GM12801 (cell line): ENCODE measurements around the gene MND1.

Experiments
- TF ChIP-seq, protein P1 (sequence below): IDR thresholded peaks from one replicate; pipeline ENCODE4 v1.5.1; 2011; ENCODE audit warnings: control low read depth; ENCODE audit not compliant: insufficient read length; ENCODE audit errors: extremely low read depth

The MND1 gene

DNA sequence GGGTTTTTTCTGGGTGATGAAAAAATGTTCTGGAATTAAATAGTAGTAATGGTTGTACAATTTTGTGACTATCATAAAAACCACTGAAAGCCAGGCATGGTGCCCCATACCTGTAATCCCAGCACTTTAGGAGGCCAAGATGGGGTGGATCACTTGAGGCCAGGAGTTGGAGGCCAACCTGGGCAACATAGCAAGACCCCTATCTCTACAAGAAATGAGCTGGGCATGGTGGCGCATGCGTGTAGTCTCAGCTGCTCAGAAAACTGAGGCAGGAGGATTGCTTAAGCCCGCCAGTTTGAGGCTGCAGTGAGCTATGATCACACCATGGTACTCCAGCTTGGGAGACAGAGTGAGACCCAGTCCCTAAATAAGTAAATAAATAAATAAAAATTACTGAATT is 63.4 kb downstream of the MND1 start:
- TF ChIP-seq, protein P1, sequence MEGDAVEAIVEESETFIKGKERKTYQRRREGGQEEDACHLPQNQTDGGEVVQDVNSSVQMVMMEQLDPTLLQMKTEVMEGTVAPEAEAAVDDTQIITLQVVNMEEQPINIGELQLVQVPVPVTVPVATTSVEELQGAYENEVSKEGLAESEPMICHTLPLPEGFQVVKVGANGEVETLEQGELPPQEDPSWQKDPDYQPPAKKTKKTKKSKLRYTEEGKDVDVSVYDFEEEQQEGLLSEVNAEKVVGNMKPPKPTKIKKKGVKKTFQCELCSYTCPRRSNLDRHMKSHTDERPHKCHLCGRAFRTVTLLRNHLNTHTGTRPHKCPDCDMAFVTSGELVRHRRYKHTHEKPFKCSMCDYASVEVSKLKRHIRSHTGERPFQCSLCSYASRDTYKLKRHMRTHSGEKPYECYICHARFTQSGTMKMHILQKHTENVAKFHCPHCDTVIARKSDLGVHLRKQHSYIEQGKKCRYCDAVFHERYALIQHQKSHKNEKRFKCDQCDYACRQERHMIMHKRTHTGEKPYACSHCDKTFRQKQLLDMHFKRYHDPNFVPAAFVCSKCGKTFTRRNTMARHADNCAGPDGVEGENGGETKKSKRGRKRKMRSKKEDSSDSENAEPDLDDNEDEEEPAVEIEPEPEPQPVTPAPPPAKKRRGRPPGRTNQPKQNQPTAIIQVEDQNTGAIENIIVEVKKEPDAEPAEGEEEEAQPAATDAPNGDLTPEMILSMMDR = no peak

DNA sequence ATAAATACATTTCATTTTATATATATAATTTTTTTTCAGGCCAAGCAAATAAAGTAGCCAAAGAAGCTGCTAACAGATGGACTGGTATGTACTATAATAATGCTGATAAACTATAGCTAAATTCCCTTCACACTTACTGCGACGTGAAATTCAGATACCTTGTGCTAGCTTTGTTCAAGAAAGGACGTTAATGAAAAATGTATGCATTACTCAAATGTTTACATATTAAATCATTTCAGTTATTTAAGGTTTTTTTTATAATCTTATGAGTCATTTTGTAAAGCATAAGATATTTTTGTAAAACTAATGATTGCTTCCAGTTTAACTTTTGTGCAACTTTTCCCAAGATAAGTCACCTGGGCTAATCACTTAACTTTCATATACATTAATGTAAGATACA is 64.4 kb downstream of the MND1 start:
- TF ChIP-seq, protein P1 = no peak

DNA sequence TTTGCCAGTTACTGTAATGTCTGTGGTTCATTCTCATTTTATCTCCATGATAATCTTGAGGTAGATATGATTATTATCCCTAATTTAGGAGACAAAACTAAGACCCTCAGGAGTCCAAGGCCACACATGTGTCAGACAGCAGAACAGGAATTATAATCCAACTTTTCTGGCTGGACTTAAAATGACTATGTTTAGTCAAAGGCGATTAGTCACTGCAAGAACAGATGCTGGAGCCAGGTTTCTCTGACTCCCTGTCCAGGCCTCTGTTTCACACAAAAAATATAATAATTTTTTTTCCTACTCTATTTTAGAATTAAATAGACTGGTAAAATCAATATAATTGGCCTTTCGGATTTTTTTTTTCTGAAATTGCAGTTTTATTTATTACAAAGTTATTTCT is 64.9 kb downstream of the MND1 start:
- TF ChIP-seq, protein P1 = no peak

DNA sequence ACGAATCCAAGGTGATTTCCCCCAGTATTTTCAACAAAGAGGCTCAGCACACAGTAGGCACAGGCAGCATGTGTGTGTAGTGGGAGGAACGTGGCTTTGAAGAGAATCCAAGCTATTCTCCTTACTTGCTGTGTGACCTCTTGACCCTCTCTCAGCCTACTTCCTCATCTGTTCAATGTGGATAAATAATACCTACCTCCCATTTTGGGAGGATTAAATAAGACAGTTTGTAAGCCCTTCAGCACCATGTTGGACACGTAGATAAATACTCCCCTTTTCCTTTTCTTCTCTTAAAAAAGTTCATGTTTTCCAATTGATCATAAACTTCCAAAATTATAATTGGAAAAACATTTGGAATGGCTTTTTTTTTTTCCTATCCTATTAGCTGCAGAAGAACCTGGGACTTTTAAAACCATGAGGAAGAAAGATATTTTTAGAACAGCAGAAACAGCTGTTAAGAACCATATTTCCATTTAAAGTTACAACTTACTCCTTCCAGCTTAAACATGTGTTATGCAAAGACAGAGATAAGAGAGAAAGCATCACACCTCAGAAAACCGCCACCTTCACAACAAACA is 65.5 kb downstream of the MND1 start:
- TF ChIP-seq, protein P1 = no peak

DNA sequence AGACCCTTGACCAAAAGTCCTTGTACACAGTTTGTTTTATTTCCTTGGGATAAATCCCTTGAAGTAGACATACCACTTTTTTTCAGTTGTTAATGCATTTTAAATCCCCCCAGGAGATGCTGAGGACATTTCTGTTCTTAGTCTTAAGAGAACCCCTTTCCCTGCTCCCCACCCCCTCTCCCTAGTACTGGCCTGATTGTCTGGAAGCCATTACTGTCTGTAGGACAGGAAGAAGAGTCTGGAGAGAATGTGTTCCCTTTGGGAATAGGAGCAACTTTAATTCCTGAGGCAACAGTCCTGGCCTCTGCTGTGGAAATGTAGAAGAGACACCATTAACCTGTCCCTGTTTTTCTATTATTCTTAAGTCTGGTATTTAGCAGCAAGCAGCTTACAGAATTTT is 69.4 kb downstream of the MND1 start:
- TF ChIP-seq, protein P1 = no peak

DNA sequence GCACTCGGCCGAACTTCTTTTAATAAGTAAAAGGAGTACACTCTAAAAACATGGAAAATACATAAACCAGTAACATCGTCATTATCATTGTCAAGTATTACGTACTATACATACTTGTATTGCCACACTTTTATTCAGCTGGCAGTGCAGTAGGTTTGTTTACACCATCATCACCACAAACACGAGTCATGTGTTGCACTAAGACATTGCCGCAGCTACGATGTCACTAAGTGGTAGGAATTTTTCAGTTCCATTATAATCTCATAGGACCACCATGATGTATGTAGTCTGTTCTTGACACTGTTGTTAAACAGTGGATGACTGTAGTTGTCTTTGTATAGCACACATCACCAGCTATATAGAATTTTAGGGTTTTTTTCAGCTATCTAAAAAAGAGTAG is 73.6 kb downstream of the MND1 start:
- TF ChIP-seq, protein P1 = no peak

DNA sequence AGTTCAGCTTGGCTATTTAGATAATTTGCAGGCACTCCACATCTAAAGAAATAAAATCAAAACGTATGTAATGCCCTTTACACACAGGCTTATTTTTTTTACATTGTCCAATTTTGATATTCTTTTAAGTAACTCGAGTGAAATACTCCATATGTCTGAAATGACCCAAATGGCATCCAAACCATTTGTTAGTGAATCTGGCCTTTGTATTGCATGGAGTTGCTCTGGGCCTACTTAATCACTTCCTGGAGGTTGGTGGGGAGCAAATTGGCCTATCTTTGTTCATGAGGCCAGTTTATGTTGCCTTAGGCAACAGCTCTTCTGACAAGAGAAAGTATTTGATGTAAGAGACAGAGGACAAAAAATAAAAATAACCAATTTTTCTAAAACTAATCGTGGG is 74.1 kb downstream of the MND1 start:
- TF ChIP-seq, protein P1 = no peak
